ENCODE measurements around the gene IRAK3. TPM values are rescaled to one million over a fixed set of nuclear protein-coding genes. Genes with fewer than 3 reads are reported as not detected.

IRAK3 gene
- total RNA-seq, 1 experiment from 2014 or later: 0.07 TPM

DNA sequence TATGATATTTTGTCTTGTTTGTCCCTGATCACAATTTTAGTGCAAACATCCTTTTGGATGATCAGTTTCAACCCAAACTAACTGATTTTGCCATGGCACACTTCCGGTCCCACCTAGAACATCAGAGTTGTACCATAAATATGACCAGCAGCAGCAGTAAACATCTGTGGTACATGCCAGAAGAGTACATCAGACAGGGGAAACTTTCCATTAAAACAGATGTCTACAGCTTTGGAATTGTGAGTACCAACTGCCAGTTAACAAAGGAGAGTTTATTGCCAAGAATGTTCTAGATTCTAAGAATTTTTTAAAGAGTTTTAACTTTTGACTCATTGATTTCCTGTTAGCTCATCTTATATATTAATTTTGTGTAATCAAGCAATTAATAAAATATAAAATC is 55.4 kb downstream of the IRAK3 start:
- CTCF ChIA-PET: no interaction called here
- H3K9me2 ChIP-seq (ENCODE audit: insufficient read depth): no peaks in the 10 kb centered on the region
- H3F3A ChIP-seq (ENCODE audit: insufficient read depth, low read depth): no peaks in the 10 kb centered on the region
- POLR2A ChIA-PET (ENCODE audit: unreplicated experiment): no interaction called here
- intact Hi-C loops (cut with micrococcal nuclease; ENCODE audit: unreplicated experiment): no loop called here
- H3K27me3 ChIP-seq (ENCODE audit: insufficient read depth, low read depth): no peaks in the 10 kb centered on the region
- no peak for DNase-seq
- peaks cover 5% of the 10 kb centered on the region; the same call in 1 of the 2 replicates for H3K4me1 ChIP-seq (replicated peaks; ENCODE audit: insufficient read depth)
- H4K20me1 ChIP-seq (ENCODE audit: insufficient read depth): no peaks in the 10 kb centered on the region
- TF ChIP-seq, protein P1, sequence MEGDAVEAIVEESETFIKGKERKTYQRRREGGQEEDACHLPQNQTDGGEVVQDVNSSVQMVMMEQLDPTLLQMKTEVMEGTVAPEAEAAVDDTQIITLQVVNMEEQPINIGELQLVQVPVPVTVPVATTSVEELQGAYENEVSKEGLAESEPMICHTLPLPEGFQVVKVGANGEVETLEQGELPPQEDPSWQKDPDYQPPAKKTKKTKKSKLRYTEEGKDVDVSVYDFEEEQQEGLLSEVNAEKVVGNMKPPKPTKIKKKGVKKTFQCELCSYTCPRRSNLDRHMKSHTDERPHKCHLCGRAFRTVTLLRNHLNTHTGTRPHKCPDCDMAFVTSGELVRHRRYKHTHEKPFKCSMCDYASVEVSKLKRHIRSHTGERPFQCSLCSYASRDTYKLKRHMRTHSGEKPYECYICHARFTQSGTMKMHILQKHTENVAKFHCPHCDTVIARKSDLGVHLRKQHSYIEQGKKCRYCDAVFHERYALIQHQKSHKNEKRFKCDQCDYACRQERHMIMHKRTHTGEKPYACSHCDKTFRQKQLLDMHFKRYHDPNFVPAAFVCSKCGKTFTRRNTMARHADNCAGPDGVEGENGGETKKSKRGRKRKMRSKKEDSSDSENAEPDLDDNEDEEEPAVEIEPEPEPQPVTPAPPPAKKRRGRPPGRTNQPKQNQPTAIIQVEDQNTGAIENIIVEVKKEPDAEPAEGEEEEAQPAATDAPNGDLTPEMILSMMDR (conservative IDR thresholded peaks at IDR 0.05): no peak
- TF ChIP-seq EZH2 (IDR thresholded peaks at IDR 0.05; ENCODE audit: low read depth): no peak
- H3K4me2 ChIP-seq: no peak overlapping the region
- H3K4me3 ChIP-seq: no peak overlapping the region
- no TSS peak for BruUV-seq (replicated peaks)
- H3K9me3 ChIP-seq (ENCODE audit: insufficient read depth, low read depth): no peaks in the 10 kb centered on the region
- no peak overlapping the region for H2AFZ ChIP-seq
- no peaks in the 10 kb centered on the region for H3K36me3 ChIP-seq (ENCODE audit: low read depth)
- no peaks in the 10 kb centered on the region for H3K79me2 ChIP-seq (ENCODE audit: low read depth)
- H3K27ac ChIP-seq: no peak overlapping the region

DNA sequence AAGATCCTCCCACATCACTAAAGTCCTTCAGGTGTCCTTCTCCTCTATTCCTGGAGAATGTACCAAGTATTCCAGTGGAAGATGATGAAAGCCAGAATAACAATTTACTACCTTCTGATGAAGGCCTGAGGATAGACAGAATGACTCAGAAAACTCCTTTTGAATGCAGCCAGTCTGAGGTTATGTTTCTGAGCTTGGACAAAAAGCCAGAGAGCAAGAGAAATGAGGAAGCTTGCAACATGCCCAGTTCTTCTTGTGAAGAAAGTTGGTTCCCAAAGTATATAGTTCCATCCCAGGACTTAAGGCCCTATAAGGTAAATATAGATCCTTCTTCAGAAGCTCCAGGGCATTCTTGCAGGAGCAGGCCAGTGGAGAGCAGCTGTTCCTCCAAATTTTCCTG is 58.7 kb downstream of the IRAK3 start:
- POLR2A ChIA-PET (ENCODE audit: unreplicated experiment): no interaction called here

DNA sequence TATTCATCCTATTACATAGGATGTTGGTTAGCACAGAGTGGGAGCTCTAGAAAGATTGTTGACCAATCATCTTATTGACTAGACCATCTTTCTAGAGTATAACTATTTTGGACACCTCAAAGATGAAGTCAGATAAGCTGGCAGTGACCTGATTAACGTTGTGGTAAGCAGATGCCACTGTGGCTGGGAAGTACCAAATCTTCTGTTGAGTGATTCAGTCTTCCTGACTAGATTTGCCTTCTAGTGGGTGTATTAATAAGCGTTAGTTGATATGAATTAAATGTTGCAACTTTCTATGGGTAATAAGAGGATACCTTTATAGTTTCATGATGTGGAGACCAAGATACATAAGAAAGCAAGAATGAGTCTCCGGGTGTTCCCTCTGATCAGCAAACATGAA is 62.0 kb downstream of the IRAK3 start:
- Histone ChIP-seq H3K4me1 (replicated peaks; ENCODE audit: insufficient read depth) (no peaks in the 10 kb centered on the region), H3K9me3 (ENCODE audit: insufficient read depth, low read depth) (no peaks in the 10 kb centered on the region), H3K4me3 (no peak overlapping the region), H3K79me2 (ENCODE audit: low read depth) (no peaks in the 10 kb centered on the region), H3F3A (ENCODE audit: insufficient read depth, low read depth) (no peaks in the 10 kb centered on the region), H3K27ac (no peak overlapping the region), H3K36me3 (ENCODE audit: low read depth) (no peaks in the 10 kb centered on the region), H4K20me1 (ENCODE audit: insufficient read depth) (no peaks in the 10 kb centered on the region), H3K9me2 (ENCODE audit: insufficient read depth) (no peaks in the 10 kb centered on the region), H3K27me3 (ENCODE audit: insufficient read depth, low read depth) (0 out of 2 replicates have a peak, but pooled peaks cover 7% of the 10 kb centered on the region), H3K4me2 (no peak overlapping the region), H2AFZ (no peak overlapping the region)
- BruUV-seq (replicated peaks): no TSS peak
- ChIA-PET POLR2A (ENCODE audit: unreplicated experiment) (interaction anchor here (0.5 kb wide), 1 partner anchor 144 kb away, joined by 5 read pairs; no protein-coding TSS in a partner anchor), CTCF (no interaction called here)
- no peak for DNase-seq
- TF ChIP-seq EZH2 (IDR thresholded peaks at IDR 0.05; ENCODE audit: low read depth): no peak
- TF ChIP-seq, protein P1 (conservative IDR thresholded peaks at IDR 0.05): no peak
- intact Hi-C loops (cut with micrococcal nuclease; ENCODE audit: unreplicated experiment): no loop called here

More for the DNA sequence above, 58.7 kb downstream of the IRAK3 start:
- Histone ChIP-seq H3K9me3 (ENCODE audit: insufficient read depth, low read depth) (no peaks in the 10 kb centered on the region), H3K9me2 (ENCODE audit: insufficient read depth) (no peaks in the 10 kb centered on the region), H3K36me3 (ENCODE audit: low read depth) (no peaks in the 10 kb centered on the region), H2AFZ (no peak overlapping the region), H3F3A (ENCODE audit: insufficient read depth, low read depth) (no peaks in the 10 kb centered on the region), H3K27ac (no peak overlapping the region), H3K4me3 (no peak overlapping the region), H3K79me2 (ENCODE audit: low read depth) (no peaks in the 10 kb centered on the region), H3K4me1 (replicated peaks; ENCODE audit: insufficient read depth) (no peaks in the 10 kb centered on the region), H3K27me3 (ENCODE audit: insufficient read depth, low read depth) (0 out of 2 replicates have a peak, but pooled peaks cover 5% of the 10 kb centered on the region), H3K4me2 (no peak overlapping the region), H4K20me1 (ENCODE audit: insufficient read depth) (no peaks in the 10 kb centered on the region)
- CTCF ChIA-PET: no interaction called here
- TF ChIP-seq, protein P1 (conservative IDR thresholded peaks at IDR 0.05): no peak
- TF ChIP-seq EZH2 (IDR thresholded peaks at IDR 0.05; ENCODE audit: low read depth): no peak
- BruUV-seq (replicated peaks): no TSS peak
- intact Hi-C loops (cut with micrococcal nuclease; ENCODE audit: unreplicated experiment): no loop called here
- DNase-seq: no peak
